ENCODE measurements around the gene LEFTY2.
"Not testable (repeated sequence)": the region's sequence is repeated elsewhere in the genome, so short reads cannot be mapped to it uniquely, and the experiment has no call there.

Gene LEFTY2

GRCh38 chr1:225953315-225953714 lies 12.3 kb upstream of the LEFTY2 start:
- DNase-seq = no peak

GRCh38 chr1:225950905-225951497 lies 10.0 kb upstream of the LEFTY2 start:
- DNase-seq = no peak

DNA sequence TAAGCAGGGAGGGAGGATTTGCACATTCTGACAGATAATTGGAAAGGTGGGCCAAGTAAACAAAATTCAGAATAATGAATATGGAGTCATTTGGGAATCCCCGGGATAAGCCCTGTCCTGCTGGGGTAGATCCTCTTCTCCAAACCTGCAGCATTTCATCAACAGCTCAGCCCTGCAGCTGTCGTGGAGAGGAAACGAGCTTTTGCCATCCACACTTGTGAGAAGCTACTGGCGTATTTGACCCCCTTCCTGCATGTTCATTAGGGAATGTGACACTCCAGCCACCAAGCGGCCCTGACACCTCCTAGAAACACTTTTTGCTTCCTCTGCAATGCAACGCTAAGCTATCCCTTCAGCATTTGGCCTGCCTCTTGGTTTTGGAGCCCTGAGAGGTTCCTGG lies 8.0 kb upstream of the LEFTY2 start:
- DNase-seq = no peak

- no peak for DNase-seq
Observed at GRCh38 chr1:225946803-225947202, 5.8 kb upstream of the LEFTY2 start.

- no peak for DNase-seq
Observed at GRCh38 chr1:225946082-225946620, 5.1 kb upstream of the LEFTY2 start.

DNA sequence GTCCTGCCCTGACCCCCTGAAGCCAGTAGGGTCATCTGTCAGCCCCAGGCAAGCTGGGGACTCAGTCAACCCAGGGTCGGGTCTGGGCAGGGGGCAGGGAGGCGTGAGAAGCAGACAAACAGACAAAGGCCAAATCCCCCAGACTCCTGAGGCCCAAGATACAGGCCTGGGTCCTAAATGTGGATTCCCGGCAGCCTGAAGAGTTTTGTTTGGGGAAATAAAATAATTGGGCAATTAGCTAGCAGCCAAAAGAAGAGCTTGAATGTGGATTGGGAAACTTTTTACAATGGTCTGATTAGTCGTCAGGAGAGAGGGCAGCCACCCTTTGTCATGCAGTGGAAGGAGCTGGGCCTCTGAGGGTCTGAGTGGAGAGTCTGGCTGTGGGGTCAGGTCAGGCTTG lies 4.5 kb upstream of the LEFTY2 start:
- DNase-seq = no peak

DNA sequence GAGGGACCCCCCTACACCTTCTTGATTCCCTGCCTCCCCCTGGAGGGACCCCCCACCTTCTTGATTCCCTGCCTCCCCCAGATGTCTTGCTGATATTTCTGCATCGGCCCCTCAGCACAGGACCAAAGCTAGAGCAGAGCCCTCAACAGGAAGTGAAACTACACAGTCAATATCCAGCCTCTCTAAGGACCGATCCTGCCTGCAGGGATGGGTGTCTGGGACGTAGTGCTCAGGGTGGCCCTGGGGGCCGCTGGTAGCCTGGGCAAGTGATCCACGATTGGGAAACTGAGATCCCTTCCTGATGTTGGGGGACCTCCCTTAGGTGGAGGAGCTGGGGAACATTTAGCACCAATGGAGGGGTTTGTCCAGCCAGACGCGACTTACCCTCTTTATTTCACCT lies 3.9 kb upstream of the LEFTY2 start:
- DNase-seq = no peak

GRCh38 chr1:225944387-225944786 lies 3.4 kb upstream of the LEFTY2 start:
- no peak for DNase-seq

GRCh38 chr1:225943582-225943981 lies 2.6 kb upstream of the LEFTY2 start:
- DNase-seq = no peak

GRCh38 chr1:225942574-225942973 lies 1.6 kb upstream of the LEFTY2 start:
- DNase-seq = no peak

DNA sequence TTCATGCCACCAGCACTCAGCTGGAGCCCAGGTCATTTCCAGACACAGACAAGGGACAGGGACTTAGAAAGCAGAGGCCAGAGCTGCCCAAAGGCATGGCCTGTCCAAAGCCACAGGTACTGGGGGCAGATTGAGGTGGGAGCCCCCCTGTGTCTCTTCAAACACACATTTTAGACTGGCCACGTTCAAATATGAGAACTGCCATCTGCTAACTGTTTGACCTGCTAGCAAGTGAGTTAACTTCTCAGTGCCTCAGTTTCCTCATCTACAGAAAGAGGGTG lies 862 bp upstream of the LEFTY2 start:
- no peak for DNase-seq

DNA sequence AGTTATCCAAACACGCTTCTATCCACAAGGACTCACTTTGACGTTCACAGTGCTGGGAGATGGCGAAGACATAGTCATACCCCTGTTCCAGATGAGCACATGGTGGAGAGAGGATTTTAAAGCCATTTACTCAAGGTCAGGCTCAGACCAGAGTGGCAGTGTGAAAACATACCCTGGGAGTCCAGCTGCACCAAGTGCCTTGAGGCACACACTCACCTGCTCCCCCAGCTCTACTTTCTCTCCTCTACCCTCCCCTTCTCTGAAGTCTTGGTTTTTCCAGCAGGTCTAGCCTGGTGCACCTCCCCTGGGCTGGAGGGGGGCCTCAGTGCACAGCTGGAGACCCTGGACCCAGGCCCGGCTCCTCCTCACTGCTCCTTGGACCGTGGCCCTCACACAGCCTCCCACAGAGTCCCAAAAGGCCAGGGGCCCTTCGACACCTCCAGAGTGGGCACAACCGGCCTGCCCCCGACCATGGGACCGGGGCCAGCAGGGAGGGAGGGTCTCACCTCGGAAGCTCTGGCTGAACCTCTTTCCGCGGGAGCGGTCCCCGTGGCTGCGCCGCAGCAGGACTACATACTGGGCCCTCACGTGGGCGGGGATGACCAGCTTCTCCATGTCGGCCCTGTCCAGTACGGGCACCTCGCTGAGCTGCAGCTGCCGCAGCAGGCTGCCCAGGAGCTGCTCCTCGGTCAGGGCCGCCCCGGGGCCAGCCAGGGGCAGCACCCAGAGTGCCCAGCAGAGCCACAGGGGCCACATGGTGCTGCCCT lies 452 bp downstream of the LEFTY2 start:
- DNase-seq = no peak

DNA sequence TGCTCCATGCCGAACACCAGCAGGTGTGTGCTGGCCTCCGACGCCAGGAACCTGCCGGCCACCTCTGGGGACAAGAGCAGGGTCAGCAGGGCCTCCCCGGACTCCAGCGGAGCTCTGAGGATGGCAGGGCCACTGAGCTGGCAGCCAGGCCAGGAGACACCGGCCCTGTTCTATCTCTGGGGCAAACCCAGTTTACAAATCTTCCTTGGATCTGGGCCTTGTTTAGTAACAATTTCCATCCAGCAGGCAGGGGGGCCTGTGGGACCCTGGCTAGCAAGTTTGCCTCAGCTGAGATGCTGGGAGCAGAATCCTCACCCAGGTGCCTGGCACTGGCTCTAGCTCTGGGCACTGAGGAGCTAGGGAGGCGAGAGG lies 1.1 kb downstream of the LEFTY2 start:
- DNase-seq = not testable (repeated sequence)

DNA sequence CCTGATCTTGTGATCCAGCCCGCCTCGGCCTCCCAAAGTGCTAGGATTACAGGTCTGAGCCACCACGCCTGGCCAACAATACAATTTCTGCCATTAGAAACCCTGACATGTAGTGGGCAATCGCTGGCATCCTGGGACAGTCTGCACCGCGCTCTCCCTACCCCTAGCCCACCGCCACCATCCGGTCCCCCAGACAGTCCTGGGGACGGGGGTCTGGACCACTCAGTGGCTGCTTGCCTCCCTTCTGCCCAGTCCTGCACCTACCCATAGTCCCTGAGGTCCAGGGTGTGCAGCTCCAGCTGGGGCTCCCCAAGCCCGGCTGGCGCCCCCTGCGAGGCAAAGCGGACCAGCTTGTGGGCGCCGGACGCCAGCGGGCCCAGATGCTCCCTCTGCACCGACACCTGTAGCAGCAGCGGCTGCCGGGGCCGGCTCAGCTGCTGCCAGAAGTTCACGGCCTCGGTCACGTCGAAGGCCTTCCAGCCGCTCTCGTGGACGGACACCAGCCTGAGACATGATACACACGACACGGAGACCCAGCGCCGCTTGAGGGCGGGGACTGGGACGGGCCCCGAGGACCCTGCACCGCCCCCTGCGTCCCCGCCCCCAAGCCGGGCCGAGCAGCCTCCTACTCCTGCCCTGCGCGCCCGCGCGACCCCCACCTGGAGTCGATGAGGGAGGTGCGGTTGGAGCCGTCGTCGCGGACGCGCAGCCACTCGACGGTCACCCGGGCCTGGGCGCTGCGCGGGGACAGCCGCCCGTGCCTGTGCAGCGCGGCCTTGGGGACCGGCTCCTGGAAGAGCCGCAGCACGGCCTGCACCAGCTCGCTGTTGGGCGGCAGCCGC lies 1.7 kb downstream of the LEFTY2 start:
- DNase-seq = not testable (repeated sequence)

DNA sequence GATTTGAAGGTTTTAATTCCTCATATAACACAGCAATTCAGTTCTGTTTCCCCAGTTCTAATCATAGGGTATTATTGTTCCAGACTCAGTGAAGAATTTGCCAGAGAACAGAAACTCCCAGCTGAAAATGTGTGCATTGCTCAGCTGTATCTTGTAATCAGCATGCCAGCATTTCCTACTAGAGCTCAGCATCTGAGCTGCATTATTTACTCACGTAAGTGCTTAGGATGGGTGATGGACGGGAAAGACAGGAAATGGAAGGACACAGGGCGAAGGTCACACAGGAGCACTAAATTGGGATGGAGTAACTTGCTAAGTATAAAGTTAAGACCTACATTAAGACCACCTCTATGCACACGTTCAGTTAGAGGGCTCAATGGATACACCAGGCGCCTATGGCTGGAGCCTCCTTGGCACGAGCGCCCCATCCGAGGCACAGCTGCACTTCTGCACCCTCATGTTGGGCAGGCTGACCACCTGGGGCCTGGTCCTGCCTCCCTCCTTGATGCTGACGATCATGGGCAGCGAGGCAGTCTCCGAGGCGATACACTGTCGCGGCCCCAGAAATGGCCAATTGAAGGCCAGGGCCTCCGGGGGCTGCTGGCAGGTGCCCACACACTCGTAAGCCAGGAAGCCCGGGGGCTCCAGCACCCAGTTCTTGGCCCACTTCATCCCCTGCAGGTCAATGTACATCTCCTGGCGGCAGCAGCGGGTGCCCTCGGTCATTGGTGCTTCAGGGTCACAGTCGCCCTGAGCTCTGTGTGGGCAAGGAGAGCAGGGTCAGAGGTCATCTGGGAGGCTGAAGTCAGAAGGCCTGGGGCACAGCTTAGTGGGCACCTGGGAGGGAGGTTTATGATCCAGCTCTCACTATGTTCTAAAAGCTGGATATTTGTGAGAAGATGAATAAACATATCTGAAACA lies 3.7 kb downstream of the LEFTY2 start:
- no peak for DNase-seq

- DNase-seq = no peak
Observed at GRCh38 chr1:225936523-225936922, 4.5 kb downstream of the LEFTY2 start.

GRCh38 chr1:225936086-225936485 lies 4.9 kb downstream of the LEFTY2 start:
- DNase-seq = not testable (repeated sequence)

DNA sequence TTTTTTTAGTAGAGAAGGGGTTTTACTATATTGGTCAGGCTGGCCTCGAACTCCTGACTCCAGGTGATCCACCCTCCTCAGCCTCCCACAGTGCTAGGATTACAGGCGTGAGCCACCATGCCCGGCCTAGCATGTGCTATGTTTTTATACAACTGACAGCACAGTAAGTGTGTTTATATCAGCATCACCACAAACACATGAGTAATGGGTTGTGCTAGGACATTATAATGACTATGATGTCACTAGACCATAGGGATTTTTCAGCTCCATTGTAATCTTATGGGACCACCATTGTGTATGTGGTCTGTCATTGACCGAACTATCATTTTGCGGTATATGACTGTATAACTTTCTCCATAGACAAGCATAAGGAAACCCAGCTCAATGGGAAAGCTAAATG lies 6.3 kb downstream of the LEFTY2 start:
- DNase-seq = no peak

DNA sequence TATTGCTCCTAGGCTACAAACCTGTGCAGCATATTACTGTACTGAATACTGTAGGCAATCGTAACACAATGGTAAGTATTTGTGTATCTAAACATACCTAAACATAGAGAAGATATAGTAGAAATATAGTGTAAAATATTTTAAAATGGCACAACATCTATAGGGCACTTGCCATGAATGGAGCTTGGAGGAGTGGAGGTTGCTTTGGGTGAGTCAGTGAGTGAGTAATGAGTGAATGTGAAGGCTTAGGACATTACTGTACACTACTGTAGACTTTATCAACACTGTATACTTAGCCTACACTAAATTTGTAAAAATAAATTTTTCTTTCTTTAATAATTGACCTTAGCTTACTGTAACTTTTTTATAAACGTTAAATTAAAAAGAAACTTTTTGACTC lies 7.9 kb downstream of the LEFTY2 start:
- DNase-seq = no peak

- no peak for DNase-seq
Observed at GRCh38 chr1:225931270-225932136, 9.5 kb downstream of the LEFTY2 start.

- no peak for DNase-seq
Observed at GRCh38 chr1:225930566-225930965, 10.5 kb downstream of the LEFTY2 start.

GRCh38 chr1:225929462-225929861 lies 11.6 kb downstream of the LEFTY2 start:
- DNase-seq = not testable (repeated sequence)

Measured in T-helper 1 cell (primary cell).